Loucy (cell line): ENCODE results near the gene IGFBPL1.

ENCODE experiments used
- H2AFZ ChIP-seq: fragments of 200-600 bp; sonication (generic); 2 replicates; pipeline ENCODE4 v1.6.0; 2016; ENCODE audit warnings: antibody characterized with exemption, mild to moderate bottlenecking, low read length, moderate library complexity
- H3F3A ChIP-seq: fragments of 200-600 bp; 2 replicates; pipeline ENCODE4 v1.6.0; 2016; ENCODE audit warnings: antibody characterized with exemption, low read depth, mild to moderate bottlenecking
- H3K27me3 ChIP-seq: fragments of 200-600 bp; sonication (generic); 2 replicates; pipeline ENCODE4 v1.6.1; 2014; ENCODE audit warnings: low read length, mild to moderate bottlenecking; ENCODE audit not compliant: insufficient read depth, poor library complexity, severe bottlenecking
- H3K36me3 ChIP-seq: fragments of 200-600 bp; sonication (generic); 2 replicates; pipeline ENCODE4 v1.6.1; 2016; ENCODE audit warnings: low read length; ENCODE audit not compliant: insufficient read depth
- H3K4me1 ChIP-seq: fragments of 200-600 bp; sonication (generic); 2 replicates; pipeline ENCODE4 v1.5.1; 2014; ENCODE audit warnings: low read length, mild to moderate bottlenecking; ENCODE audit not compliant: insufficient read depth, poor library complexity, severe bottlenecking
- H3K4me2 ChIP-seq: fragments of 200-600 bp; sonication (generic); 2 replicates; pipeline ENCODE4 v1.6.0; 2014; ENCODE audit warnings: antibody characterized with exemption, low read length, low read depth, mild to moderate bottlenecking; ENCODE audit not compliant: poor library complexity, severe bottlenecking
- H3K4me3 ChIP-seq: fragments of 200-600 bp; sonication (generic); 2 replicates; pipeline ENCODE4 v1.5.1; 2014; ENCODE audit warnings: low read length, mild to moderate bottlenecking, mixed read lengths; ENCODE audit not compliant: poor library complexity, severe bottlenecking
- H3K79me2 ChIP-seq: fragments of 200-600 bp; sonication (generic); 2 replicates; pipeline ENCODE4 v1.6.1; 2014; ENCODE audit warnings: low read length; ENCODE audit not compliant: insufficient read depth
- H3K9ac ChIP-seq: fragments of 200-600 bp; sonication (generic); 2 replicates; pipeline ENCODE4 v1.6.0; 2014; ENCODE audit warnings: mild to moderate bottlenecking, low read depth, low read length, moderate library complexity; ENCODE audit not compliant: poor library complexity, severe bottlenecking
- H3K9me2 ChIP-seq: fragments of 200-600 bp; sonication (generic); replicated peaks from 2 replicates; pipeline ENCODE4 v1.6.1; 2016; ENCODE audit warnings: low read depth, low read length, mixed read lengths
- H3K9me3 ChIP-seq: fragments of 200-600 bp; sonication (generic); 2 replicates; pipeline ENCODE4 v1.6.1; 2014; ENCODE audit warnings: mild to moderate bottlenecking, antibody characterized with exemption, low read length, low read depth; ENCODE audit not compliant: insufficient read depth
- H4K20me1 ChIP-seq: fragments of 200-600 bp; sonication (generic); 2 replicates; pipeline ENCODE4 v1.6.0; 2014; ENCODE audit warnings: antibody characterized with exemption, low read length, mild to moderate bottlenecking; ENCODE audit not compliant: insufficient read depth, poor library complexity, severe bottlenecking
- EZH2phosphoT487 ChIP-seq: fragments of 200-600 bp; IDR thresholded peaks from 2 replicates; pipeline ENCODE4 v1.6.1; 2018; ENCODE audit warnings: antibody characterized with exemption, mild to moderate bottlenecking, moderate library complexity, borderline replicate concordance
- TF ChIP-seq, protein P1 (sequence below): fragments of 200-600 bp; sonication (generic); conservative IDR thresholded peaks from 2 replicates; pipeline ENCODE4 v1.5.1; 2014; ENCODE audit warnings: mild to moderate bottlenecking, antibody characterized with exemption, low read length

IGFBPL1 gene

DNA sequence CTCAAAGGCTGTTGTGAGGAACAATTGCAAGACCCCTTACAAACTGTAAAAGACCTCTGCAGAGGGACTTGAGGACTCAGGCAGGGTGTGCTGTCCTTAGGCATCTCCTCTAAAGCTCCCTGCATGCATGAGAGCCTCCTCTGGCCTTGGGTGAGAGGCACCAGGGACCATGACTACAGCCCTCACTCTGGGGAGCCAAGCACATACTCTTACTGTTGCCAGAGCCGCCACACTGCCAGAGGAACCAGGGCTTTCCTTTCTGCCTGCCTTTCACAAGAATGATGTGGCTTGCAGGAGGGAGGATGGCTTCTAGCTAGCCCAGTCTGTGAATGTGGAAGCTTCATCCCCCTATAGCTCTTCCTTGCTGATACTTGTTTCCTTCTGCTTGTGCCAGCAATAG is 5.9 kb downstream of the IGFBPL1 start:
- Histone ChIP-seq H4K20me1 (no peaks in the 10 kb centered on the region), H3K4me1 (no peaks in the 10 kb centered on the region), H3K36me3 (no peaks in the 10 kb centered on the region), H3K4me3 (no peak overlapping the region), H3K27me3 (no peaks in the 10 kb centered on the region), H3K79me2 (no peaks in the 10 kb centered on the region), H3K9me3 (no peaks in the 10 kb centered on the region), H3K9ac (no peak overlapping the region), H3K4me2 (no peak overlapping the region), H3F3A (no peaks in the 10 kb centered on the region), H3K9me2 (no peaks in the 10 kb centered on the region), H2AFZ (no peak overlapping the region)
- TF ChIP-seq, protein P1, sequence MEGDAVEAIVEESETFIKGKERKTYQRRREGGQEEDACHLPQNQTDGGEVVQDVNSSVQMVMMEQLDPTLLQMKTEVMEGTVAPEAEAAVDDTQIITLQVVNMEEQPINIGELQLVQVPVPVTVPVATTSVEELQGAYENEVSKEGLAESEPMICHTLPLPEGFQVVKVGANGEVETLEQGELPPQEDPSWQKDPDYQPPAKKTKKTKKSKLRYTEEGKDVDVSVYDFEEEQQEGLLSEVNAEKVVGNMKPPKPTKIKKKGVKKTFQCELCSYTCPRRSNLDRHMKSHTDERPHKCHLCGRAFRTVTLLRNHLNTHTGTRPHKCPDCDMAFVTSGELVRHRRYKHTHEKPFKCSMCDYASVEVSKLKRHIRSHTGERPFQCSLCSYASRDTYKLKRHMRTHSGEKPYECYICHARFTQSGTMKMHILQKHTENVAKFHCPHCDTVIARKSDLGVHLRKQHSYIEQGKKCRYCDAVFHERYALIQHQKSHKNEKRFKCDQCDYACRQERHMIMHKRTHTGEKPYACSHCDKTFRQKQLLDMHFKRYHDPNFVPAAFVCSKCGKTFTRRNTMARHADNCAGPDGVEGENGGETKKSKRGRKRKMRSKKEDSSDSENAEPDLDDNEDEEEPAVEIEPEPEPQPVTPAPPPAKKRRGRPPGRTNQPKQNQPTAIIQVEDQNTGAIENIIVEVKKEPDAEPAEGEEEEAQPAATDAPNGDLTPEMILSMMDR, result no peak
- no peak for TF ChIP-seq EZH2phosphoT487

- H4K20me1 ChIP-seq, result no peaks in the 10 kb centered on the region
- no peak overlapping the region for H3K9ac ChIP-seq
- no peak overlapping the region for H3K4me3 ChIP-seq
- H2AFZ ChIP-seq, result no peak overlapping the region
- no peaks in the 10 kb centered on the region for H3K79me2 ChIP-seq
- no peaks in the 10 kb centered on the region for H3K9me2 ChIP-seq
- H3K27me3 ChIP-seq, result no peaks in the 10 kb centered on the region
- no peaks in the 10 kb centered on the region for H3F3A ChIP-seq
- H3K4me2 ChIP-seq, result no peak overlapping the region
- H3K36me3 ChIP-seq, result no peaks in the 10 kb centered on the region
- TF ChIP-seq, protein P1, result peak; percentile 83
- TF ChIP-seq EZH2phosphoT487, result no peak
- H3K4me1 ChIP-seq, result no peaks in the 10 kb centered on the region
- H3K9me3 ChIP-seq, result no peaks in the 10 kb centered on the region
Observed at GRCh38 chr9:38417003-38417945, 7.0 kb downstream of the IGFBPL1 start.

GRCh38 chr9:38416461-38416860 is 7.8 kb downstream of the IGFBPL1 start:
- no peaks in the 10 kb centered on the region for H3K36me3 ChIP-seq
- H2AFZ ChIP-seq, result no peak overlapping the region
- H3K9me2 ChIP-seq, result no peaks in the 10 kb centered on the region
- H3K4me1 ChIP-seq, result no peaks in the 10 kb centered on the region
- no peaks in the 10 kb centered on the region for H3K79me2 ChIP-seq
- no peak for TF ChIP-seq EZH2phosphoT487
- TF ChIP-seq, protein P1, result no peak
- no peaks in the 10 kb centered on the region for H3K9me3 ChIP-seq
- H3K27me3 ChIP-seq, result no peaks in the 10 kb centered on the region
- H3F3A ChIP-seq, result no peaks in the 10 kb centered on the region
- H4K20me1 ChIP-seq, result no peaks in the 10 kb centered on the region
- H3K4me3 ChIP-seq, result no peak overlapping the region
- no peak overlapping the region for H3K9ac ChIP-seq
- no peak overlapping the region for H3K4me2 ChIP-seq
